Activated CD4-positive, alpha-beta T cell treated with anti-CD3 and anti-CD28 coated beads, Interleukin-2, amount 50 U/mL, for 1 hour (primary cell): ENCODE results near the gene BAIAP2L2.
"Not testable (repeated sequence)": the region's sequence is repeated elsewhere in the genome, so short reads cannot be mapped to it uniquely, and the experiment has no call there.

Experiments used
- DNase-seq: peaks from one replicate; pipeline ENCODE4 v3.0.0-alpha.2; 2020

The BAIAP2L2 gene, protein sequence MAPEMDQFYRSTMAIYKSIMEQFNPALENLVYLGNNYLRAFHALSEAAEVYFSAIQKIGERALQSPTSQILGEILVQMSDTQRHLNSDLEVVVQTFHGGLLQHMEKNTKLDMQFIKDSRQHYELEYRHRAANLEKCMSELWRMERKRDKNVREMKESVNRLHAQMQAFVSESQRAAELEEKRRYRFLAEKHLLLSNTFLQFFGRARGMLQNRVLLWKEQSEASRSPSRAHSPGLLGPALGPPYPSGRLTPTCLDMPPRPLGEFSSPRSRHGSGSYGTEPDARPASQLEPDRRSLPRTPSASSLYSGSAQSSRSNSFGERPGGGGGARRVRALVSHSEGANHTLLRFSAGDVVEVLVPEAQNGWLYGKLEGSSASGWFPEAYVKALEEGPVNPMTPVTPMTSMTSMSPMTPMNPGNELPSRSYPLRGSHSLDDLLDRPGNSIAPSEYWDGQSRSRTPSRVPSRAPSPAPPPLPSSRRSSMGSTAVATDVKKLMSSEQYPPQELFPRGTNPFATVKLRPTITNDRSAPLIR

DNA sequence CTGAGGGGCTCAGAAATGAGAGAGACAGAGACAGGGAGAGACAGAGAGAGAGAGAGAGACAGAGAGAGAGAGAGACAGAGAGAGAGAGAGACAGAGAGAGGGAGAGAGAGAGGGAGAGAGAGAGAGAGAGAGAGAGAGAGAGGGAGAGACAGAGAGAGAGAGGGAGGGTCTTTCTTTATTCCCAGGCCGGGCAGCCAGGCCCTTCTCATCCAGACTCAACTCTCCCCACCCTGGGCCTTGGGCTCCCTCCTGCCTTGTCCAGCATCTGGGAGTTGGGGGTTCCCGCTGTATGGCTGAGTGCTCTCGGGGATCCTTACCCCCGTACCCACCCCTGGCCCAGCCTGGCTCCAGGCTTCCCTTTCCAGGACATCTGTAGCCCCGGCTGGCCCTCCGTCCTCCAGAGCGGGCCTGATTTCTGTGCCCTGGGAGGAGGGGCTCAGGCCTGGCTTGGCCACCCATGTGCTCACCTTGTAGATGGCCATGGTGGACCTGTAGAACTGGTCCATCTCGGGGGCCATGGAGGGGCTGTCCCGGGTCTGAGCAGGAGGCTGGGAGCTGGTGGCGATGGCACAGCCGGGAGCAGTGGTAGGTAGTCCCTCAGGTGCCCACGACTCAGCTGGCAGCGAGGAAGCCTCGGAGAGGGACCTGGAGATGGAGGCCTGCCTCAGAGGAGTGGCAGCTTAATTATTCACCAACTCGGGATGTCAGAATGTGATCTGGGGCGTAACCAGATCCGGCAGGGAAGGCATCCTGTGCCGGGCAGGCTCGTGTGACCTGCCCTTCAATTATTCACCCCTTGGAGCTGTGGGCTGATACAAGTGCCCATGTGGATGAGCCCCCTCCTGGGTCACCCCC lies at the start of gene BAIAP2L2:
Gene BAIAP2L2, minus strand, starts transcription at position 677 of the 855 bp plus-strand sequence. Its CDS starts 159 bp downstream, at position 518.
- DNase-seq: no peak

- no peak for DNase-seq
Observed at GRCh38 chr22:38155703-38156102, 45.2 kb upstream of the BAIAP2L2 start.

DNA sequence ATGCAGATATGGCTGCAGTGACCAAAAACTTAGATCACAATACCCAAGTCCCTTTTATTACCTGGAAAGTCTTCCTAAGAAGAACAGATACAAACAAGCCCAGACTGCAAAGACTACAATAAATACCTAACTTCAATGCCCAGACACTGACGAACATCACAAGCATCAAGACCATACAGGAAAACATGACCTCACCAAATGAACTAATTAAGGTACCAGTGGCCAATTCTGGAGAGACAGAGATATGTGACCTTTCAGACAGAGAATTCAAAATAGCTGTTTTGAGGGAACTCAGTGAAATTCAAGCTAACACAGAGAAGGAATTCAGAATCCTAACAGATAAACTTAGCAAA lies 44.1 kb upstream of the BAIAP2L2 start:
- DNase-seq: not testable (repeated sequence)

DNA sequence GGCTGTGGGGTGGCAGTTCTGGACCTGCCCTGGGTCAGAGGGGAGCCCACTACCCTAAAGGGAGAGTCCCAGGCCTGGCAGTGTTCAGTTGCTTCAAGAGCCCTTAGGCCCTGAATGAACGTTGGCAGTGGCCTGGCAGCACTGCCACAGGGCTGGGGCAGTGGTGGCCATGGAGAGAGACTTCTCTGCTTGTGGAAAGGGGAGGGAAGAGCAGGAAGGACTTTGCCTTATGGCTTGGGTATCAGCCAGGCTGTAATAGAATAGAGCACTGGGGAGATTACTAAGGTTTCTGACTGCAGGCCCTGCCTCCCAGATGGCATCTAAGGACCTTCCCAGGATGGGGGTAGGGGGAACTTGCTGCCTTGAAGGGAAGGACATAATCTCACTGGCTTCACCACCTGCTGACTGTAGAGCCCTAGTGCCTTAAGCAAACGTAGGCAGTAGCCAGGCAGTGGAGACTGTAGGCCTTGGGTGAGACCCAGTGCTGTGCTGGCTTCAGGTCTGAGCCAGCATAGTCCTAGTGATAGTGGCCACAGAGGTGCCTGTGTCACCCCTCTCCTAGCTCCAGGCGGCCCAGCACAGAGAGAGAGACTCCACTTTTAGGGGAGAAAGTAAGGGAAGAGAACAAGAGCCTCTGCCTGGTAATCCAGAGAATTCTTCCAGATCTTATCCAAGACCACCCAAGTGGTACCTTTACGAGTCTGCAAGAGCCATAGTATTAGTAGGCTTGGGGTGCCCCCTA lies 43.5 kb upstream of the BAIAP2L2 start:
- no peak for DNase-seq

GRCh38 chr22:38151126-38151500 lies 40.6 kb upstream of the BAIAP2L2 start:
- DNase-seq: no peak

GRCh38 chr22:38148245-38148644 lies 37.8 kb upstream of the BAIAP2L2 start:
- DNase-seq: no peak

DNA sequence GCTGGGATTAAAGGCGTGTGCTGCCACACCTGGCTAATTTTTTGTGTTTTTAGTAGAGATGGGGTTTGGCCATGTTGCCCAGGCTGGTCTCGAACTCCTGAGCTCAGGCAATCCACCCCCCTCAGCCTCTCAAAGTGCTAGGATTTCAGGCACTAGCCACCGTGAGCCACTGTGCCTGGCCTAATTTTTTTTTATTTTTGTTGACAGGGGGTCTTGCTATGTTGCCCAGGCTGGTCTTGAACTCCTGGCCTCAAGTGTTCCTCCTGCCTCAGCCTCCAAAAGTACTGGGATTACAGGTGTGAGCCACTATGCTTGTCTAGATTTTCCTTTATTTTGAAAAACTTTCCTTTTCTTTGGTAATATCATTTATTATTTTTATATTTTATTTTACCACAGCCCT lies 35.7 kb upstream of the BAIAP2L2 start:
- not testable (repeated sequence) for DNase-seq

DNA sequence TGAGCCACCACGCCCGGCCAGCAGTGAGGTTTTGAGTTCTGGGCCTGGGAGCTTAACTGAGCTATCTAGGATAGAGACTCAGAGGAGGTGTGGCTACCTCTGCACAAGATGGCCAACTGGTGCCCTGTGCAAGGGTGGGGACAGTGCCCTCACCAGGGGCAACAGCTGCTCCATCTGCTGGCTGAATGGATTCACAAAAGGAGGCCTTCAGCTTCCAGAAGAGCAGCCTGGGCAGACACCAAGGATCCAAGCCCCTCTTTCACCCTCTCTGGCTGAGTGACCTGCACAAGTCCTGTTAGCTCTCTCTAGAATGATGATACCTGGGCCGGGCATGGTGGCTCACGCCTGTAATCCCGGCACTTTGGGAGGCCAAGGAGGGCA lies 33.5 kb upstream of the BAIAP2L2 start:
- DNase-seq: no peak

DNA sequence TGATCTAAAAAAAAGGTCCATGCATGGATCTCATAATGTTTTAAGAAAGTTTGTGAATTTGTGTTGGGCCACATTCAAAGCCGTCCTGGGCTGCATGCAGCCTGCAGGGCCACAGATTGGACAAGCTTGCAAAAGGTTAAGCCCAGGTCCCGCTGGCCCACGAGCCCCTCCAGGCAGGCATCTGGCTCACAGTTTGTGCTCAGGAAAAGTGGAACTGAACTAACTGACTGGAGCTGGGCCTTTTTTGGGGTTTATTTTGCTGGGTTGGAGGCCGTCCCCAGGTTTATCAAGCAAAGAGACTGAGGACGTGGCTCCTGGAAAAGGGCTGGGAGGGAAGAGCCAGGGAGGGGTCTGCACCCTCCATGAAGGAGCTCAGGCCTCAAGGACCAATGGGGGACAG lies 32.1 kb upstream of the BAIAP2L2 start:
- DNase-seq: no peak

DNA sequence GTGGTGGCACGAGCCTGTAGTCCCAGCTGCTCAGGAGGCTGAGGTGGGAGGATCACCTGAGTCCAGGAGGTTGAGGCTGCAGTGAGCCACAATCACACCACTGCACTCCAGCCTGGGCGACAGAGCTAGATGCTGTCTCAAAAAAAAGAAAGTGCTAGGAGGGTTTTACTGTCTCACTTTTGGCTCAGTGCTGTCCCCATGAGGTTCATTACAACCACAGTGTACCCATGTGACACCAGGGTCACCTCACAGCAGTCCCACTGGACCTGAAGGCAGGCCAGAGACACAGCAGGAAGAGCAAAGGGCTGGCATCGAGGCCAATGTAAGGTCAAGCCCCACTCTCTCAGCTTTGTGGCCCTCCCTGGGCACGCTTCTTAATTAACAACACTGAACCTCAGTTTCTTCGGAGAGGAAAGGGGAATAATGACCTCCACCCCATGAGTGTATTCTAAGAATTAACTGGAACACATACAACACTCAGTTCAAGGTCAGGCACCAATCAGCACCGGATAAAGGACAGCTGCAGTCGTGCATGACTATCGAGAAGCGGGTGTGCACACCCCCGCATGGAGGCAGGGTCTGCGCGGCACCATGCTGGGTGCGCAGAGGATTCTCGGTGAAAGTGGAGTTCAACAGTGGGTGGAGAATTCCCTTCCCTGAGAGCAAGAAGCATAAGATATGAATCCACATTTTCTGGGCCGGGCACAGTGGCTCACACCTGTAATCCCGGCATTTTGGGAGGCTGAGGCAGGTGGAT lies 30.9 kb upstream of the BAIAP2L2 start:
- DNase-seq: no peak

DNA sequence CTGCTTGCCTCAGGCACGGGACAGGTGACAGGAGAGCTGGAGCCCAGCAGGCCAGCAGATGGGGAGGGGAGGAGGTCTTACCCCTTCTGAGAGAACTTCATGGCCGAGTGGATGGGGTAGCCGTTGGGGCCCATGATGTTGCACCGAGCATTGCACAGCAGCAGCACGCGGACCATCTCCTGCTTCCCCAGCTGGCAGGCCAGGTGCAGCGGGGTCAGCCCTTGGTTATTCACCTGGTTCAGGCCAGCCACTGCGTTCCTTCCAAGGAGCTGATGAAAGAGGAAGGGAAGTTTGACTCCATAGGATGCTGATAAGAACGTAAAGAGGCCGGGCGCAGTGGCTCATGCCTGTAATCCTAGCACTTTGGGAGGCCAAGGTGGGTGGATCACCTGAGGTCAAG lies 29.4 kb upstream of the BAIAP2L2 start:
- no peak for DNase-seq

DNA sequence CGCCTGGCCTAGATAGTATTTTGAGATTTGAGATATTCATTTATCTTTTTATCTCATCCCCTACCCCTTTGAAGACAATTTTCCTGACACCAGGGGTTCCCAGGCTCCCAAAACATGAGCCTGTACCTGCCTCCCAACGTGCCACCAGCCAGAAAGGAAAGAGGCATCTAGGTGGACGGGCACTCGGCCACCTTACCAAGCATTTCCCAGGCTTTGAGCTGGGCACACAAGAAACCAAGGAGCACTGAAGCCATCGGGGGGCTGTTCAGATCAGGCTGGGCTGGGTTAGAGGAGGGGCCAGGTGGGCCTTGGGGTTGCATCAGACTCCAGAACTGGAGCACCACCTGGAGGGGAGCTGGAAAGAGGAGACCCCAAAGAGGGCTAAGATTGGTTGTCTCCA lies 28.5 kb upstream of the BAIAP2L2 start:
- DNase-seq: no peak

- no peak for DNase-seq
Observed at GRCh38 chr22:38137876-38138687, 27.6 kb upstream of the BAIAP2L2 start.

DNA sequence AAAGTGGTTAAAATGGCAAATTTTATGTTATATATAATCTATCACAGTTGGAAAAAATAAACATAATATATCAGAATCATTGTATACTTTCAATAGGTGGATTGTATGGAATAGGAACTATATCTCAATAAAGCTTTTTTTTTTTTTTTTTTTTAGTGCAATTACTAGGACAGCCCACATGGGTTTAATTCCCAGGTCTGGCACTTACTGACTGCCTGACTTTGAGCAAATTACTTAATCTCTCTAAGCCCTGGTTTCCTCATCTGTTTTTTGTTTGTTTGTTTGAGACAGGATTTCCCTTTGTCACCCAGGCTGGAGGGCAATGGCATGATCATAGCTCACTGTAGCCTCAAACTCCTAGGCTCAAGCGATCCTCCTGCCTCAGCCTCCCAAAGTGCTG lies 26.1 kb upstream of the BAIAP2L2 start:
- DNase-seq: no peak

DNA sequence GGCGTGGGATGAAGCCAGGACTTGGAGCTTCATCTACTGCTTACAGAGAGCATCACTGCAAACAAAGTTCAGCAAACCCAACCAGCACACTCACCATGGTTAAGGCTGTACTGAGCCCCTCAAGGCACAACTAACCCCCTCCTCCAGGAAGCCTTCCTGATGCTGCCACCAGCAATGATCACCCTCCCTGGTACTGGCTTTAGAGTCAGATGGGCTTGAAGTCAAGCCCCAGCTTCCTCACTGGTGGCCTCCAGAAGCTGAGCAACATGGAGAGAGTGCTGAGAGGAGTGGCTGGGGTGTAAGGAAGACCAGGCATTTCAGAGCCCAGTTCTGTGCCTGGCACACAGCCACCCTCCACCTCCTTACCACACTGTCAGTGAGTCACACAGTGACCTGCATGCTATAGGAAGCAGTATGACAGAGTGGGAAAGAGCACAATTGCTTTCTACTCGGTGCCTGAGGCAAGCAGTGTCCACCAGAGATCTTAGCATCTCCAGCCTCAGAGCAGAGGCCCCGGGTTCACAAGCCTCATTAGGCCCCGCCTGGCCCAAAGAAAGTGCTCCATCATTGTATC lies 24.7 kb upstream of the BAIAP2L2 start:
- DNase-seq: no peak

DNA sequence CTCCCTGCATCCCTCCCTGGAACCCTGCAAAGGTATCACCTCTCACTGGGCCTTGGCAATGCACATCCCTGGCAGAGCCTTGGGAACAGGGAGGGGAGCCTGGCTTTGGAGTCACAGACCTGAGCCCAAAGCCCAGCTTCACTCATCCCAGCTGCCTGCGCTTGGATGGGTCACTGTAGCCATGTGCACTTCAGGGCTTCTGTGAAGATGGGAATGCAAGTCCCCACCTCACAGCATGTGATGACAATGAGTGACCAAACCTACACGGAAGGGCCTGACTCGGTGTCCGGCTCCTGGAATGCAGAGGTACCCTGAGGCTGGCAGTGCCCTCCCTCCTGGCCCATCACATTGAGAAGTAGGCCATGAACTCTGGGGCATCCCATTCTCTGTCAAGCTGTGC lies 22.8 kb upstream of the BAIAP2L2 start:
- DNase-seq: no peak

DNA sequence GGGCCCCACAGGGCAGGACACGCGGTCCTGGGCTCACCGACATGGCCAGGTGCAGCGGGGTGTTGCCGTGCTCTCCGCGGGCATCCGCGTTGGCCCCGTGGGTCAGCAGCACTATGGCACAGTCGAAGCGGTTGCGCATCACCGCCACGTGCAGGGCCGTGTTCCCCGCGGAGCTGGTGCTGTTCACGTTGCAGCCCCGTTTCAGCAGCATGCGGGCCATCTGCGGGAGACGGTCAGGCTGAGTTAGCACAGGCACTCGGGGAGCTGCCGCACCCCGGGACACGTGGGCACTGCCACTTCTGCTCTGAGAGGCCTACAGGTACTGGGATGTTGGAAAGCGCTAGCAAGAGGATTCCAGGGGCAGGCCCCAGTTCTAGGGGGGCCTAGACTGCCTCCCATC lies 22.3 kb upstream of the BAIAP2L2 start:
- no peak for DNase-seq

DNA sequence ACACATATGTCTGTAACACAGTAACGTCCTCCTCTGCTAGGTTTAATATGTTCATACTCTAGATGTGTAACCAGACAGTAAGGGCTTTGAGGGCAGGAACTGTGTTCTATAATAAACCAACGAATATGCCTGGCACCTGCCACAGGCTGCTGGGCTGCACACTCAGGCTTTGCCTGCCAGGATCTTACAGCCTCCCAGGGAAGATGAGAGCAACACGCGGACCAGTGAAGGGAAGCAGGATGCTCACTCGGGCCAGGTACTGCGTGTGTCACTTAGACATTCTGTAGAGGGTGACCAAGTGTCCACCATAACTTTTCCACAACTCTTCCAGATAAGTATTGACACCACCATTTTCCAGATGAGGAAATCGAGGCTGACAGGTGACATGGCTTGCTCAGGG lies 21.7 kb upstream of the BAIAP2L2 start:
- DNase-seq: no peak

- DNase-seq: no peak
Observed at GRCh38 chr22:38131399-38131798, 20.9 kb upstream of the BAIAP2L2 start.

DNA sequence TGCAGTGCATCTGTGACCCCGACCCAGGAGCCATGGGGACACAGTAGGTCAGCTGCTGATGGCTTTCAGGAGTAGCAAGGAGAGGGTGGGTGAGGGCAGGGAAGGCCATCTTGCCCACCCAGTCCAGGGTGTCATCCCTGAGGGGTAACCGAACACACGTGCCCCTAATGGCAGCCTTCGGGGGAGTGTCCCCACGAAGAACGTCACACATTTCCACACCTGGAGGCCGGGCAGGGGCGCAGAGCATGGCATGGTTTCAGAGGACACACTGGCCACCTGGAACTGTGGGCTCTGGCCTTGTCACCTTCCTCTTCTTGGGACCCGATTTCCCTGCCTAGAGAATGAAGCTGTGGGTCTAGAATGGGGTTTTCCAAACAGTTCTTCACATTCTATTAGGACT lies 19.4 kb upstream of the BAIAP2L2 start:
- DNase-seq: no peak

DNA sequence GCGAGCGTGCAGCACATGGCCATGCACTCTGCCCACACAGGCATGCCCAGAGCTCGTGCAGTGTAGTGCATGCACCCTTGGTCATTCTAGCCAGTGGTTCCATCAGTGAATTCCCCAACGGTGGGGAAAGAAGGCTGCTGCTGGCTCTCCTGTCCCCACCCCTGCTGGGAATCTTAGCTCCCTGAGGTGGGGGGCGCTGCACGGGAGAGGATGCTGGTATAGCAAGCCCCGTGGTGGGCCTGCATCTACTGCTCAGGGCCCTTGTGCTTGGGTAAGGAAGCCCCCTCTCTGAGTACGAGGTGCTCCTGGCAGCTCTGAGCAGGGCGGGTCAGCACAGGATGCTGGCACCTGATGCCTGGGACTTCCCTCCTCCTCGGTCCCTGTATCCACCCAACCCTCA lies 18.5 kb upstream of the BAIAP2L2 start:
- DNase-seq: no peak
